Testis (tissue), 3 donors: ENCODE measurements around the gene CEP72. TPM values are rescaled to one million over a fixed set of nuclear protein-coding genes. Genes with fewer than 3 reads are reported as not detected.
A peak's percentile ranks its signal among the peaks of the same experiment; 100 is the strongest.

Experiments used
- DNase-seq: peaks from one replicate; pipeline ENCODE4 v3.0.0-alpha.2; 2019
- H3K27ac ChIP-seq, 2 donors: fragments of 200-600 bp; sonication (generic); one replicate each; pipeline ENCODE4 v1.5.1; 2019
- H3K27me3 ChIP-seq: fragments of 200-600 bp; sonication (generic); one replicate; pipeline ENCODE4 v1.5.1; 2019
- H3K36me3 ChIP-seq: fragments of 200-600 bp; sonication (generic); one replicate; pipeline ENCODE4 v1.5.1; 2017; ENCODE audit warnings: low read depth; ENCODE audit errors: missing control alignments
- H3K4me1 ChIP-seq: fragments of 200-600 bp; sonication (generic); one replicate; pipeline ENCODE4 v1.5.1; 2019
- H3K4me3 ChIP-seq, 2 donors: fragments of 200-600 bp; sonication (generic); one replicate each; pipeline ENCODE4 v1.5.1; 2017 to 2019
- H3K9me3 ChIP-seq: fragments of 200-600 bp; sonication (generic); one replicate; pipeline ENCODE4 v1.5.1; 2017
- CTCF ChIP-seq, 3 experiments: fragments of 450-650 bp in 2 of 3; fragments of 200-600 bp in 1 of 3; sonication (generic) in 1 of 3; IDR thresholded peaks; one replicate each; pipeline ENCODE4 v1.5.1; 2016 to 2019; ENCODE audit warnings: antibody characterized with exemption in 3 of 3, mild to moderate bottlenecking in 2 of 3, moderate library complexity in 1 of 3
- POLR2A ChIP-seq: fragments of 450-650 bp; IDR thresholded peaks from one replicate; pipeline ENCODE4 v1.6.1; 2017; ENCODE audit warnings: antibody characterized with exemption, mild to moderate bottlenecking, moderate library complexity
- WGBS, 2 donors: methylation state at CpG; one replicate each; pipeline ENCODE4 v1.1.5; 2018; 5-methylcytosine and 5-hydroxymethylcytosine counted together
- intact Hi-C: fragments of 100-400 bp; cut with DNase I; formaldehyde crosslinking; loops from one replicate; pipeline ENCODE4 v1.15.1; 2023; ENCODE audit warnings: low total_unique reads
- polyA plus RNA-seq: library from polyadenylated mRNA; stranded (reverse); fragments of 350-450 nt; fragmentation: Illumina TruSeq; extraction: RNeasy Lipid Tissue Mini Kit (QIAGEN cat#74804); gene quantifications from one replicate; pipeline ENCODE4 v1.2.3, GENCODE V29; 2014; ENCODE audit warnings: low read depth, low replicate concordance; ENCODE audit not compliant: insufficient read depth
- total RNA-seq, 2 donors: library from RNA; depleted of rRNA; stranded (reverse); fragments of >200 nt; gene quantifications; one replicate each; pipeline ENCODE4 v1.2.3, GENCODE V29; 2016

CEP72 gene
- total and polyA plus RNA-seq, 3 donors from 2014 or later: 18.5 to 31.2 (median 19.8) TPM

GRCh38 chr5:663436-664342, 51.5 kb downstream of the CEP72 start:
- H3K9me3 ChIP-seq: no peaks in the 10 kb centered on the region
- DNase-seq: no peak
- no peaks in the 10 kb centered on the region for H3K4me1 ChIP-seq
- H3K4me3 ChIP-seq: peak overlapping the region in 1 of 2 donors; percentile 2
- no peaks in the 10 kb centered on the region for H3K36me3 ChIP-seq
- no peak for TF ChIP-seq CTCF (IDR thresholded peaks at IDR 0.05)
- no peak for TF ChIP-seq POLR2A
- H3K27ac ChIP-seq: no peak overlapping the region
- 83 to 85% methylated on average over 3 to 38 of the region's 38 CpGs for WGBS, 2 donors
- intact Hi-C loops: no loop called here
- H3K27me3 ChIP-seq: no peaks in the 10 kb centered on the region

GRCh38 chr5:664343-664993, 52.3 kb downstream of the CEP72 start:
- Histone ChIP-seq H3K36me3 (no peaks in the 10 kb centered on the region), H3K4me1 (no peaks in the 10 kb centered on the region), H3K9me3 (no peaks in the 10 kb centered on the region), H3K4me3 (no peak overlapping the region), H3K27me3 (no peaks in the 10 kb centered on the region), H3K27ac (no peak overlapping the region)
- 90% methylated on average over 9 to 24 of the region's 24 CpGs for WGBS, 2 donors
- TF ChIP-seq POLR2A (no peak), CTCF (IDR thresholded peaks at IDR 0.05) (no peak)
- no peak for DNase-seq
- intact Hi-C loops: no loop called here

- Histone ChIP-seq H3K27ac (no peak overlapping the region), H3K4me1 (no peaks in the 10 kb centered on the region), H3K27me3 (no peaks in the 10 kb centered on the region), H3K9me3 (no peaks in the 10 kb centered on the region), H3K4me3 (no peak overlapping the region), H3K36me3 (no peaks in the 10 kb centered on the region)
- TF ChIP-seq POLR2A (no peak), CTCF (IDR thresholded peaks at IDR 0.05) (no peak)
- 93 to 95% methylated on average over 18 to 20 of the region's 20 CpGs for WGBS, 2 donors
- intact Hi-C loops: no loop called here
- no peak for DNase-seq
Observed at GRCh38 chr5:664994-665360, 52.8 kb downstream of the CEP72 start.

- intact Hi-C loops: no loop called here
- no peak for TF ChIP-seq CTCF (IDR thresholded peaks at IDR 0.05)
- TF ChIP-seq POLR2A: no peak
- WGBS, 2 donors: 81% methylated on average over 8 of the region's 8 CpGs; no CpG with 5 or more reads in 1 of the 2 donors
- H3K36me3 ChIP-seq: no peaks in the 10 kb centered on the region
- no peak overlapping the region for H3K27ac ChIP-seq
- no peaks in the 10 kb centered on the region for H3K9me3 ChIP-seq
- no peaks in the 10 kb centered on the region for H3K27me3 ChIP-seq
- H3K4me3 ChIP-seq: no peak overlapping the region
- DNase-seq: no peak
- H3K4me1 ChIP-seq: no peaks in the 10 kb centered on the region
Observed at GRCh38 chr5:665541-665955, 53.4 kb downstream of the CEP72 start.
